Renal cortex interstitium (tissue), 11 donors: Measurements from ENCODE around the gene TSHZ2. TPM values are rescaled to one million over a fixed set of nuclear protein-coding genes. Genes with fewer than 3 reads are reported as not detected.

Experiments
- DNase-seq, 11 donors: peaks; one replicate each; pipeline ENCODE4 v3.0.0-alpha.2; 2013; ENCODE audit warnings: low read depth in 9 of 11, low spot score in 4 of 11; ENCODE audit errors: extremely low read depth in 1 of 11
- polyA plus RNA-seq, 3 donors: library from polyadenylated mRNA; unstranded; fragments of 120-200 nt; gene quantifications; one replicate each; pipeline ENCODE4 v1.2.1, GENCODE V29; 2013; ENCODE audit not compliant: insufficient read length in 3 of 3

TSHZ2 gene
- polyA plus RNA-seq, 3 donors = 12.8 to 15.9 (median 13.3) TPM

GRCh38 chr20:53040693-53041589 lies 68.8 kb downstream of the TSHZ2 start:
- DNase-seq = no peak

- no peak for DNase-seq
Observed at GRCh38 chr20:53042521-53042920, 70.4 kb downstream of the TSHZ2 start.

- no peak for DNase-seq
Observed at GRCh38 chr20:53044296-53044695, 72.1 kb downstream of the TSHZ2 start.

- no peak for DNase-seq
Observed at GRCh38 chr20:53045941-53046340, 73.8 kb downstream of the TSHZ2 start.

- no peak for DNase-seq
Observed at GRCh38 chr20:53047203-53047602, 75.0 kb downstream of the TSHZ2 start.

- DNase-seq = no peak
Observed at GRCh38 chr20:53048387-53048786, 76.2 kb downstream of the TSHZ2 start.

- no peak for DNase-seq
Observed at GRCh38 chr20:53050338-53050737, 78.2 kb downstream of the TSHZ2 start.

- no peak for DNase-seq
Observed at GRCh38 chr20:53052380-53052779, 80.2 kb downstream of the TSHZ2 start.

- DNase-seq = no peak
Observed at GRCh38 chr20:53053595-53053994, 81.4 kb downstream of the TSHZ2 start.

- DNase-seq = no peak
Observed at GRCh38 chr20:53055367-53056067, 83.4 kb downstream of the TSHZ2 start.

- no peak for DNase-seq
Observed at GRCh38 chr20:53057579-53057978, 85.4 kb downstream of the TSHZ2 start.

GRCh38 chr20:53059848-53060247 lies 87.7 kb downstream of the TSHZ2 start:
- no peak for DNase-seq

- DNase-seq = no peak
Observed at GRCh38 chr20:53061192-53062108, 89.3 kb downstream of the TSHZ2 start.

GRCh38 chr20:53064935-53065334 lies 92.8 kb downstream of the TSHZ2 start:
- DNase-seq = no peak

GRCh38 chr20:53068241-53068640 lies 96.1 kb downstream of the TSHZ2 start:
- DNase-seq = no peak

GRCh38 chr20:53069132-53069531 lies 97.0 kb downstream of the TSHZ2 start:
- DNase-seq = peak in 2 of 11 donors; percentile 45 to 48

- no peak for DNase-seq
Observed at GRCh38 chr20:53070224-53070623, 98.1 kb downstream of the TSHZ2 start.

GRCh38 chr20:53070706-53071392 lies 98.7 kb downstream of the TSHZ2 start:
- no peak for DNase-seq

GRCh38 chr20:53071833-53072232 lies 99.7 kb downstream of the TSHZ2 start:
- DNase-seq = no peak
